ENCODE data around the gene HOGA1.
"Not testable (repeated sequence)": the region's sequence is repeated elsewhere in the genome, so short reads cannot be mapped to it uniquely, and the experiment has no call there.

The HOGA1 gene

DNA sequence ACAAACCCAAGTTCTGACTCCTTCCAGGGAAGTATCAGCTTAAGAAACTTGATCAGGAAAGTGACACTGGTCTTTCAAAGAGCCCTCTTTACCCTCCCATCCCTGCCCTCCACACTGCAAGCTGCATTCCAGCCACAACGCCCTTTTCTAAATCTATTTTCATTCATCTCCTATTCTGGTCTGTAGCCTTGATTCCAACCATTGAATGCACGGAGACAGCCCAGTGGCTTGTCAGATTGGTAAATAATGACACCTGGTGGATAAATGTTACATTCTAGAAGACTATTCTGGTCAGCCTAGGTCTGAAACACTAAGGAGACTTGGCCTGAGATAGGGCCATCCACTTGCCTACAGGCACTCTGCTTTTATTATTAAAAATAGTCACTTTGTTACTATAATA, 28.2 kb downstream of the HOGA1 start:
- no peak for DNase-seq

GRCh38 chr10:97618285-97618684, 34.1 kb downstream of the HOGA1 start:
- no peak for DNase-seq

- no peak for DNase-seq
Observed at GRCh38 chr10:97618733-97619132, 34.5 kb downstream of the HOGA1 start.

DNA sequence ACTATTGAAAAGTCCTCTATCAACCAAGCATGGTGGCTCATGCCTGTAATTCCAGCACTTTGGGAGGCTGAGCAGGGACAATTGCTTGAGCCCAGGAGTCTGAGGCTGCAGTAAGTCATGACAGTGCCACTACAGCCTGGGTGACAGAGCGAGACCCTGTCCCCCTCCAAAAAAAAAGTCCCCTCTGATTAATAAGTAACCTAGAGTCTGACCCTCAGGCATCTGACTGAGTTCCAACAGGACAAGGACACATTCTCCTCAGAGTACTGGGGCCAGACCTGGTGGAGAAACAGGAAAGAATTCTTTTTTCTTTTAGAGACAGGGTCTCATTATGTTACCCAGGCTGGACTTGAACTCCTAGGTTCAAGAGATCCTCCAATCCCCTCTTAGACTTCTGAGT, 39.1 kb downstream of the HOGA1 start:
- DNase-seq: no peak

DNA sequence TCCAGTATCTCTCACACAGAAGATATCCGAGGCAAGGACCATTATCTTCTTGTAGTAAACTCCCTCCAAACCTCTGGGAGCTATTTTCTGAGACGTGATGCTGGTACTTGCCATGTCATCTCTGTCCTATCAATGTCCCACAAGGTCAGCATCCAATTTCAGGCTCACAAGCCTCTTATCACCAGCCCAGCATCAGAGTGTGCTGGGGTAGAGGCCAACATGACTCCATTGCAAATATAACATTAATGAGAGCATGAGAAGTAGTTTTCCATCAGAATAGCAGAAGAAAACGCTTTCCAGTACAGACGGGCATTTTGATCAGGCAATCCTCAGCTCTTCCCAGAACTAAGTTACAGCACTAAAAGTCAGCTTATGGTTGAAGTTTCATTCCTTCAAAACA, 43.5 kb downstream of the HOGA1 start:
- DNase-seq: no peak

- no peak for DNase-seq
Observed at GRCh38 chr10:97628228-97628627, 44.0 kb downstream of the HOGA1 start.

GRCh38 chr10:97629289-97629688, 45.1 kb downstream of the HOGA1 start:
- DNase-seq: no peak

- DNase-seq: no peak
Observed at GRCh38 chr10:97631098-97631497, 46.9 kb downstream of the HOGA1 start.

DNA sequence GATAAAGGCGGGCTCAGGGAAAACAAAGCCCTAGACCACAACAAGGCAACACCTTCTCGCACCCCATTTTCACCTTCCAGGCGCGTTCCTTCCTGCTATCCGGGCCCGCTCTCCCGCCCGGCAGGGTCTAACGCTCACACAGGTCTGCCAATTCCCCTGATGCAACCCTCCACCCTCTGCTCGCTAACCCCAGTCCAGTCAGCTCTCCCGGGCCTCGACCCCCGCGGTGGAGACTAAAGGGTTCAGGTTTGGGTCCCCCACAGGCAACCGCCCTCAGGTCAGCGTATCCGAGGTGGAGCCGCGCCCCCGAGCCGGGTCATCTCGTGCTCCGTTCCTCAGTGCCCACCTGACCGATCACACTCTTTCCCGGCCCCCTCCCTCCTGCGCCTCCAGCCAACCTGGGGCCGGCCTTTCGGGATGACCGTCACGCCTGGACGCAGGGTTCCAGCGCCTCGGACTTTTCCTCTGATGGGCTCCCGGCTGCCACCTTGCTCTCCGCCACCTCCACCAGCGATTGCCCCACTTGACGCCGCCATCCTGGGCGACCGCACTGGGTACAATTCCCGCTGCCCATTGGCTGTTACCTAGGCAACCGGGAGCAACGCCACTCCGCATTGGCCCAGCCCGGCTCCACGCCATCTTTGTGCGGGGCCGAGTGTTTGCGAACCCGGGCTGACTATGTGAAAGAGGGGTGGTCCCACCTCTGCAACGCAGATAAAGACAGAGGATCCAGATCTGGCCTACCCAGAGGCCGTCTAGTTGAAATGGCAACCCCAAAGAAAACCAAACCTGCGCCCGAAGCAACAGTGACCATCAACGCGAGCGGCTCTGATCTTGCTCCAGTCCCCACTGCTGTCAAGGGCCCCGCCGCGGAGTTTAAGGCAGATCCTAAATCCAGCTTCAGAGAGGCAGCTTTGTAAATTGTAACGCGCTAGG, 49.0 kb downstream of the HOGA1 start, which contains the start of gene MORN4:
MORN4 (minus strand) TSS at position 552 of the 936 bp plus-strand sequence. CDS start 13,847 bp downstream, outside the sequence.
- peak; percentile 75 for DNase-seq

DNA sequence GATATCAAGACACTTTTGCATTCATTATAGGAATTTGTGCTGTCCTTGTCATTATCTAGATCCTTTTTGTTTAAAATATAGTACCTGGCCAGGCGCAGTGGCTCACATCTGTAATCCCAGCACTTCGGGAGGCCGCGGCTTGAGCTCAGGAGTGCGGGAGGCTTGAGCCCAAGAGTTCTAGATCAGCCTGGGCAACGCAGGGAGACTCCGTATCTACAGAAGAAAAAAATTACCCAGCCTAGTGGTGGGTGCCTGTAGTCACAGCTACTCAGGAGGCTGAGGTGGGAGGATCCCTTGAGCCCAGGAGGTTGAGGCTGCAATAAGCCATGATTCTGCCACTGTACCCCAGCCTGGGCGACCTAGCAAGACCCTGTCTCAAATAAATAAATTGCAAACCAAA, 49.7 kb downstream of the HOGA1 start:
- DNase-seq: no peak

- DNase-seq: no peak
Observed at GRCh38 chr10:97635577-97635976, 51.4 kb downstream of the HOGA1 start.

GRCh38 chr10:97639090-97639489, 54.9 kb downstream of the HOGA1 start:
- not testable (repeated sequence) for DNase-seq

DNA sequence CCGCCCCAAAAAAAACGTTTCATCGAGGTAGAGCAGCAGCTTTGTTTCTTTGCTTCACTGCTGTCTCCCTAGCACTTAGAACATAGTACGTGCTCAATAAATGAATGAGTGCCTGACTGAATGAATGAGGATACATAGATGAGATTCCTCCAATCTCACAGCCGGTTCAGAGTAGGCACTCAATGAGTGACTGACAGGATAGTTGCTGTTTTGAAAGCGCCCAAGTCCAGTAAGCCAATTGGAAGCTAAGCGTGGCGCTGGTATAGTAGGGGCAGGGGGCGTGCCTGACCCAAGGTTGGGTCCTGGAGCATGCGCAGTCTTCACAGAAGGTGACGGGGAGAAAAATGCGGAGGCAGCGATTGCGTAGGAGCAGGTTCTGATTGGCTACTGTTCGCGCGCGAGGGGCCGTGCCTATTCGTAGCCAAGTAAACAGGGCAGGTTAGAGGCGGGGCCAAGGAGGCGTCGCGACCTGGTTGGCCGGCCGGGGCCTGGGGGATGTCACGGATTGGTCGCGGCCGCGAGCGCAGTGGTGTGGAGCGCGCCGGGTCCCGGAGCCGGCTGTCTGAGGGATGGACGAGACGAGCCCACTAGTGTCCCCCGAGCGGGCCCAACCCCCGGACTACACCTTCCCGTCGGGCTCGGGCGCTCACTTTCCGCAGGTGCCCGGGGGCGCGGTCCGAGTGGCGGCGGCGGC, 56.1 kb downstream of the HOGA1 start, which contains the start of gene PI4K2A:
PI4K2A (plus strand) TSS at position 498 of the 694 bp plus-strand sequence; CDS start at position 570, 72 bp downstream.
- peak; percentile 98 for DNase-seq

- DNase-seq: no peak
Observed at GRCh38 chr10:97640868-97641811, 57.0 kb downstream of the HOGA1 start.

DNA sequence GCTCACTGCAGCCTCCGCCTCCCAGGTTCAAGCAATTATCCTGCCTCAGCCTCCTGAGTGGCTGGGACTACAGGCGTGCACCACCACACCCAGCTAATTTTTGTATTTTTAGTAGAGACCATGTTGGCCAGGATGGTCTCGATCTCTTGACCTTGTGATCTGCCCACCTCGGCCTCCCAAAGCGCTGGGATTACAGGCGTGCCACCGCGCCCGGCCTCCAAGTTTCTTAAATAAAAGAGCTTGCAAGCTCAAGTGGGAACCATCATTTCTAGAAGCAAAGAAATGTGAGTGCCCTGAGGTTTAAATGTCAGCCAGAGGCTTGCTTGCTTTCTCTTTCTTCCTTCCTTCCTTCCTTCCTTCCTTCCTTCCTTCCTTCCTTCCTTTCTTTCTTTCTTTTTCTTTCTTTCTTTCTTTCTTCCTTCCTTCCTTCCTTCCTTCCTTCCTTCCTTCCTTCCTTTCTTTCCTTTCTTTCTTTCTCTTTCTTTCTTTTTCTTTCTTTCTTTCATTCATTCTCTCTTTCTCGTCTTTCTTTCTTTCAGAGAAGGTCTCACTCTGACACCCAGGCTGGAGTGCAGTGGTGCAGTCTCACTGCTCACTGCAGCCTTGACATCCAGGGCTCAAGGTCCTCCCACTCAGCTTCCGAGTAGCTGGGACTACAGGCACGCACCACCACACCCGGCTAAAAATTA, 58.4 kb downstream of the HOGA1 start:
- not testable (repeated sequence) for DNase-seq

DNA sequence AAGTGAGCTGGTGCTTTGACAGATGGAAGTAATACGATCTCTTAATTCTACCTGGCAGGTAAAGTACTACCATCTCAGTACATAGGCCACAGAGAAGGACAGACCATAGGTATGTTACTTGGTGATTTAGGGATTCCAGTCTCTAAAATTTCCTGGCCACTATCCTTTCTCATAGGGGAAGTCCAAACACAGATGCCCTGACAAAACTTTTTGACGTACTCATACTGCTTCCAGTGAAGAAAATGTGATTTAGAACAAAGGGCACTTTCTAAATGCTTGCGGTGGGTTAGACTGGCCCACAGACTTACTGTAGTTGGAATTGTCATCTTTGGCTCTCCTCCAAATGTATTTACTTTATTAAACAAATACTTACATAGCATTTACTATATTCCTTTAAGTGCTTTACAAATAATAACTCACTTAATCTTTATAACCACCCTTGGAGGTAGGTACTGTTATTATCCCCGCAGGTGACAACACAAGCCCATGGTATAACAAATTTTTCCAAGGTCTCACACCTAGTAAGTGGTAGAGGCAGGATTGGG, 59.3 kb downstream of the HOGA1 start:
- no peak for DNase-seq

- no peak for DNase-seq
Observed at GRCh38 chr10:97644936-97645335, 60.7 kb downstream of the HOGA1 start.

- no peak for DNase-seq
Observed at GRCh38 chr10:97647556-97647955, 63.4 kb downstream of the HOGA1 start.

DNA sequence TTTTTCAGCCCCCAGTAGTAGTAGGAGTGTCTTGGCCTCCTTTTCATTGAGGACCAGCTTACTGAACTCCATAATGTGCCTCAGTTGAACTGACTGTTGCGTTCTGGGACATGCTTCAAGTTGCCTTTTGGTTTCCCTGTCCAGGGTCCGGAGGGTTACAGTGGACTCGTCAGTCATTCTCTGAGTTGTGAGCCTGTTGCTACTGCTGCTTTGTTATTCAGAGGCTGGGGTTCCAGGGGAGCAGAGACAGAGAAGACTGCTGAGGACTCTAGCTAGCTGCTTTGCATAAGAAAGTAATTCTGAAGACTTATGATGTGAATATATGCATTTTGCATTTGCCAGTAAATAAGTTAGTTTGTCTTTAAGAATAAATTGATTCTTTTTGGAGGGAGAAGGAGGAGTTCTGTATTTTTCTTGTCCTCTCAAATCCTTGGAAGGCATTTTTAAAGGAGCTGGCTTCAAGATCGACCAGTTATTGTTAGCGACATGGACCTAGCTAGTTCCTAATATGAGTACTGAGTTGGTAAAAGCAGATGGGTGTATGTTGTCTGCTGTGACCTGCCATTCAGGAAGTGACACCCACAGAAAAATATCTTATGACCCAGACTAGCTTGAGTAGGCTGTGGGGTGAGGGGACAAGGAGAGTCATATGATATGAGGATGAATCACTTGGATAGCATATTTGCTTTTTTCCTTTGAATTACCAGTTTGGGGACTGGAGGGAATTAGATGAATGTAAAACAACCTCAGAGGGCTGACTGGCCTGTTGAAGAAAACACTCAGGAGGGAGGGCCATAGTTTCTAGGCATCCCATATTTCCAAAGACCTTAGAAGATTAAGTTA, 64.6 kb downstream of the HOGA1 start:
- DNase-seq: no peak

- not testable (repeated sequence) for DNase-seq
Observed at GRCh38 chr10:97649405-97649750, 65.2 kb downstream of the HOGA1 start.

GRCh38 chr10:97650726-97651125, 66.5 kb downstream of the HOGA1 start:
- no peak for DNase-seq
